GM12864 (cell line): ENCODE measurements around the gene BCAS3.

Source experiments
- DNase-seq: peaks from one replicate; pipeline ENCODE4 v3.0.0-alpha.2; 2011; ENCODE audit warnings: low read depth
- H3K4me3 ChIP-seq: 2 replicates; pipeline ENCODE4 v1.5.1; 2011; ENCODE audit warnings: mild to moderate bottlenecking, low read depth, low read length, control low read depth
- TF ChIP-seq, protein P1 (sequence below): IDR thresholded peaks from 2 replicates; pipeline ENCODE4 v1.5.1; 2011; ENCODE audit warnings: low read depth, mild to moderate bottlenecking, moderate library complexity, low read length, control low read depth, inconsistent platforms; ENCODE audit errors: missing control alignments

The BCAS3 gene

DNA sequence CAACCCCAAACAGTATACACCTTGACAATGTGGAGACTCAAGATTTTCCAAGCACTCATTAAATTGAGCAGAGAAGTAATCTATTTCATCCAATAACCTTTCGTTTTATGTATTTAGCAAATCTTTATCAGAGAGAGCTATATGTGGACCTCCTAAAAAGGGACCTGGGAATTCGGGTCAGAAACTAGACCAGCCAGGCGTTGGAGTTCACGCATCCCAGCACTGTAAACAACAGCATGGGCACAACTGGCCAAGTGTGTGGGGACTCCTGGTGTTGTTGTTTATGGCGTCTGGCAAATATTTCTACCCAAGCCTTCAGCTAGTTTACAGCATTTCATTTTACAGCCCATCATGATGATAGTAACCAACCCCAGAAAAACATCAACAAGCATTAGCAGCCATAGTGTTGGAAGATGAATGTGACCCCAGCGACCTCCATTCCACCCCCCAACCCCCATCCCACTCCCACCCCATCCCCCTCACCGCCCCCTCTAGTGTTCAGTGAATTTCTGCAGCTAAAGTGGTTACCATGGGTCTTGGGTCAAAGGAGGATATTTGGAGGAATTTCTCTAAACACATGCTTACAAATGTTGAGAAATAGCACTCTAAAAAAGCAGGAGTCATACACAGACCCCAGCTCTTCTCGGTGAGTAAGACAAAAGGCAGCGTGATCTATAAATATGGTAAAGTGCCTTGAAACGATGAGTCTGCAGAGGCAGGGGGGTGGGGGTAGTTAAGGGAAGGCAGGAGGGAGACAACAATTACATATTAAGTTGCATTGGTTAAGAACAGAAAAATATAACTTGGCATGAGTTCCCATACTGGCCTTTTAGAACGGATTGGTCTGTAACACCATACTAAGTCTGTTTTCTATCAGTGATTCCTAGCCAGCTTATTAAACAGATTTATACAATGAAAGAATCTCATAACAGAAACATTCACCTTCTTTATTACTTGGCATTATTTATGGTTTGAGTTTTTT lies 630.5 kb downstream of the BCAS3 start:
- no peak for DNase-seq
- no peak overlapping the region for H3K4me3 ChIP-seq
- TF ChIP-seq, protein P1, sequence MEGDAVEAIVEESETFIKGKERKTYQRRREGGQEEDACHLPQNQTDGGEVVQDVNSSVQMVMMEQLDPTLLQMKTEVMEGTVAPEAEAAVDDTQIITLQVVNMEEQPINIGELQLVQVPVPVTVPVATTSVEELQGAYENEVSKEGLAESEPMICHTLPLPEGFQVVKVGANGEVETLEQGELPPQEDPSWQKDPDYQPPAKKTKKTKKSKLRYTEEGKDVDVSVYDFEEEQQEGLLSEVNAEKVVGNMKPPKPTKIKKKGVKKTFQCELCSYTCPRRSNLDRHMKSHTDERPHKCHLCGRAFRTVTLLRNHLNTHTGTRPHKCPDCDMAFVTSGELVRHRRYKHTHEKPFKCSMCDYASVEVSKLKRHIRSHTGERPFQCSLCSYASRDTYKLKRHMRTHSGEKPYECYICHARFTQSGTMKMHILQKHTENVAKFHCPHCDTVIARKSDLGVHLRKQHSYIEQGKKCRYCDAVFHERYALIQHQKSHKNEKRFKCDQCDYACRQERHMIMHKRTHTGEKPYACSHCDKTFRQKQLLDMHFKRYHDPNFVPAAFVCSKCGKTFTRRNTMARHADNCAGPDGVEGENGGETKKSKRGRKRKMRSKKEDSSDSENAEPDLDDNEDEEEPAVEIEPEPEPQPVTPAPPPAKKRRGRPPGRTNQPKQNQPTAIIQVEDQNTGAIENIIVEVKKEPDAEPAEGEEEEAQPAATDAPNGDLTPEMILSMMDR: no peak

DNA sequence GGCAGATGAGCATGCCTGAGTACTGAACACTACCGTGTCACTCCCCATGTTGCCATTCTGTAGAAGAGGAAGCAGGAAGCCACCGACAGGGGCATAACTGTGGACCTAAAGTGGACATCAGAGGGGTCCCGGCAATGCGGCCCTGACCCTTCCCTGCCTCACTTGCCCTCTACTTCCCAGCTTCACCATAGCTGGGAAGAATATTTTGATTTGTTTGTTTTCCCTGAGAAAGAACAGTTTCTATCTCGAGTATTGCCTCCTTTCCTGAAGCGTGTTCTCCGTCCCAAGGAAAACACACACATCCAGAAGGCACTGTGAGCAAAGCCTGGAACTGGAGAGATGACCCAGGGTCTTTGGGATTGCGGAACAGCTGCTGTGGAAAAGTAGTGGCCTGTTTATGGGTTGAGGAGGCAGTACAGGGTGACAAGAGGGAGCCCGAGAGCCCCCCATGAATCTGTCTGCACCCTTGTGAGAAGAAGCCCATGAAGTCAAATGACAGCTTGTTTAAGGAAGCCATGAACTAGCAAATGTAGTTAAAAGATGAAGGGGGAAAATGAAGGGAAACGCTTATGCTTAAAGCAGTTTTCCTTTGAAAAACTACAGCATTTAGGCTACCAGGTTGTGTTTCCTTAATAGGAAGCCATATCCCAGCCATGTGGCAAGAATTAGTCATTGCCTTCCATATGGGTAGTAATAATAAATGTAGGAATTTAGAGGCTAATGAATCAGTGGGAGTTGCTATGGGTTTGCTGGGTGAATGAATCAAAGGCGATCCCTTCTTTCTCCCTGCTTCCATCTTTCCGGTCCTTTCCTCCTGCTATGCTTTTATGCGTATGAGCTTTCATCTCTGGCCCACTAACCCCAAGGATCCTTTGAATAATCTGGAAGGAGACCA lies 632.0 kb downstream of the BCAS3 start:
- no peak for DNase-seq
- H3K4me3 ChIP-seq: no peak overlapping the region
- TF ChIP-seq, protein P1: no peak

GRCh38 chr17:61310590-61310989 lies 632.9 kb downstream of the BCAS3 start:
- TF ChIP-seq, protein P1: no peak
- DNase-seq: no peak
- no peak overlapping the region for H3K4me3 ChIP-seq

DNA sequence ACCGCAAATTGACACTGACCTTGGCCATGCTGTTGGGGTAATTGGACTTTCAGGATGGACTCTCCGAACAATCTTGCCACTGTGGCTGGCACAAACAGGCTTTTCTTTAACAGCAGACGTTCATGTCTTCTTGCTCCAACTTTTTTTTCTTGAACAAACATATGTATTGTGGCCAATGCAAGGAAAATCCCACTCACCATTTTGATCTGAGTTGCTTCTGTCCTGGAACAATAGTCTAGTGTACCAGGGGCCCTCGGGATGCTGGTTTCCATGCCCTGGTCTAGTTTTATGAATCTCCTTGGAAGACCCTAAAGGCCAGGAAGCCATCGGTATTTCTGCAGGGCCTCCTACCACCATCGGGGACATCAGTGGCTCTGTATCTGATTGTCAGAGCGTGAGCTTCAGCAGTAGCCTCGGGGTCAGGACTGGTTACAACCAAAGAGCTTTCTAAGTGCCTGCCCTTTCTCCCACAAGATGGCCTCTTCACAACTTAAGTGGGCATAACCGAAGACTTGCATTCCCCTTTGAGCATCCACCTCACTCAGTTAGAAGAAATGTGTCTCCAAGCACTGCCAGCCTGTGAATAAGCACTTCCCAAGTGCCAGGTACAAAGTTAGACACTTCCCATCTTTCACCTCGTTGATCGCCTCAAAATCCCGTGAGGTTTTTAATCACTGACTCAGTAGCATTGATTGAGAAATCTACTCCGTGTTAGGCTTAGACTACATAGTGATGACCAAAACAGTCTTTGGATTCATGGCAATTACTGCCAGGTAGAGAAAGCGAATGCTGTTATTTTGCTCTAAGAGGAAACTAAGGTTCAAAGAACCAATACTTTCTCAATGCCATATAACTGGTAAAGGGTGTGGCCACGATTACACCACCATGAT lies 635.0 kb downstream of the BCAS3 start:
- TF ChIP-seq, protein P1: no peak
- no peak for DNase-seq
- H3K4me3 ChIP-seq: no peak overlapping the region

DNA sequence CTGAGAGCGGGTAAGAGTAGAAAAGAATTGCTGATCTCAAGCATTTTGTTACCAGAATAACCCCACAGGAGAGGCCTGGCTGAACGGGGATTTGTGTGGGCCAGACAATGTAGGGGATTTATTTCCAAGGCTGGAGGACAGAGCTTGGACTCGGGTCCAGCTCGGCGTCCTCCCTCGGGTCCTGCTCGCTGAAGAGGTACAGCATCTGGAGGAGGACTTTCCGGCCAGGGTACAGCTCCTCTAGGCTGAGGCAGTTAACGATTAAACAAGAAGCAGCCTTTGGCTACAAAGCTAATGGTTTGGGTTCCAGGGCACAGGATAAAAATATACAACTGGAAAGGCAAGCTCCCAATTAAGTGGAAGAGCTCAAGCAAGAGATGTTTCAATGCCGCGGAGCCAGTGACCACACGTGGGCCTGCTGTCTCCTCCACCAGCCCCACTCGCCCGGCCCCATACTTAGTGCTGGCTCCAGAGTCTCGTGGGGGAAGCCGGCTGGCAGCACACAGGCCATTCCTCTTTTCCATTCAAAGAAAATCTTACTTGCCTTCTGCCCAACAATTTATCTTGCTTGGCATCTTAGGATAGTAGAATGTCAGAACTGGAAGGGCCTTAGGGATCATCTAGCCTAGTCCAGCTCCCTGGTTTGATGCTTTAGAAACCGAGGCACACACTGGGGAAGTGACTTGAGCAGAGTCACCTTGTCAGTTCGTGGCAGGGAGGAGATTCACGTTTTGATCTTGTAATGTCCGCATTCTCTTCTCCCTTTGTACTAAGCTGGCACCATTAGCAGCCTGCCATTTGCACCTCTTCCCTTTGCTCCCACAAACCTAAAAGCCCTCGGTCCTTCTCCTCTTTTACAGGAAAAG lies 636.0 kb downstream of the BCAS3 start:
- no peak overlapping the region for H3K4me3 ChIP-seq
- no peak for DNase-seq
- TF ChIP-seq, protein P1: no peak
